K562 (cell line): ENCODE results near the gene HMG20B. TPM values are rescaled to one million over a fixed set of nuclear protein-coding genes. Genes with fewer than 3 reads are reported as not detected.

ENCODE experiments used
- ARHGAP35 ChIP-seq: fragments of 450-650 bp; IDR thresholded peaks from 2 replicates; pipeline ENCODE4 v1.6.1; 2018; ENCODE audit not compliant: partially characterized antibody
- ATF2 ChIP-seq: sonication (generic); formaldehyde crosslinking; IDR thresholded peaks from 2 replicates; pipeline ENCODE4 v1.8.1; 2022; ENCODE audit warnings: missing genetic modification reagents
- BCOR ChIP-seq: fragments of 450-650 bp; IDR thresholded peaks from 2 replicates; pipeline ENCODE4 v1.6.1; 2016
- BRD9 ChIP-seq: fragments of 450-650 bp; IDR thresholded peaks from 2 replicates; pipeline ENCODE4 v1.6.1; 2018; ENCODE audit warnings: low read depth; ENCODE audit not compliant: partially characterized antibody
- CREB1 ChIP-seq, 2 experiments: sonication (generic) in 1 of 2; formaldehyde crosslinking in 1 of 2; IDR thresholded peaks; 2 replicates each; pipeline versions ENCODE4 v1.6.1 to v1.8.0; 2012 to 2022; ENCODE audit warnings: inconsistent platforms in 1 of 2, mild to moderate bottlenecking in 1 of 2, missing genetic modification reagents in 1 of 2, moderate library complexity in 1 of 2
- ESRRB ChIP-seq: fragments of 250-450 bp; sonication (Bioruptor Pico); IDR thresholded peaks from 2 replicates; pipeline ENCODE4 v1.5.0; 2020; ENCODE audit warnings: mild to moderate bottlenecking, moderate library complexity, borderline replicate concordance
- HNRNPH1 ChIP-seq: fragments of 200-400 bp; formaldehyde crosslinking; optimal IDR thresholded peaks from 2 replicates; pipeline ENCODE3; 2017; ENCODE audit warnings: low read depth, mild to moderate bottlenecking, low read length, moderate library complexity
- LARP7 ChIP-seq: fragments of 450-650 bp; IDR thresholded peaks from 2 replicates; pipeline ENCODE4 v1.6.1; 2016
- LCOR ChIP-seq: sonication (generic); formaldehyde crosslinking; IDR thresholded peaks from 2 replicates; pipeline ENCODE4 v1.8.0; 2022; ENCODE audit warnings: mild to moderate bottlenecking, missing genetic modification reagents
- MED1 ChIP-seq: sonication (generic); formaldehyde crosslinking; IDR thresholded peaks from 2 replicates; pipeline ENCODE4 v1.8.1; 2023; ENCODE audit warnings: missing genetic modification reagents, borderline replicate concordance
- NFE2 ChIP-seq: IDR thresholded peaks from 2 replicates; pipeline ENCODE4 v1.6.1; 2014; ENCODE audit warnings: antibody characterized with exemption, low read depth
- PRPF4 ChIP-seq: fragments of 200-400 bp; formaldehyde crosslinking; IDR thresholded peaks from one replicate; pipeline ENCODE4 v1.6.1; 2017; ENCODE audit warnings: low read length, low read depth, mild to moderate bottlenecking; ENCODE audit not compliant: insufficient read depth, poor library complexity, severe bottlenecking
- PTTG1 ChIP-seq: fragments of 450-650 bp; IDR thresholded peaks from 2 replicates; pipeline ENCODE4 v1.6.1; 2016; ENCODE audit warnings: low read depth, mild to moderate bottlenecking, missing genetic modification characterization, missing compliant biosample characterization
- RBM14 ChIP-seq: fragments of 200-400 bp; formaldehyde crosslinking; IDR thresholded peaks from 2 replicates; pipeline ENCODE4 v1.6.1; 2018; ENCODE audit warnings: low read depth, mild to moderate bottlenecking, low read length, moderate library complexity, borderline replicate concordance; ENCODE audit not compliant: insufficient read depth
- RBM17 ChIP-seq: fragments of 200-400 bp; formaldehyde crosslinking; IDR thresholded peaks from 2 replicates; pipeline ENCODE4 v1.6.1; 2017; ENCODE audit warnings: low read depth, mild to moderate bottlenecking, low read length, borderline replicate concordance
- SETDB1 ChIP-seq: IDR thresholded peaks from one replicate; pipeline ENCODE4 v1.6.1; 2012; ENCODE audit warnings: low read length, control low read depth, inconsistent platforms
- TAF1 ChIP-seq: IDR thresholded peaks from 2 replicates; pipeline ENCODE4 v1.6.1; 2011; ENCODE audit warnings: mild to moderate bottlenecking, low read length, moderate library complexity; ENCODE audit not compliant: insufficient read depth, control insufficient read depth, severe bottlenecking; ENCODE audit errors: extremely low read depth
- TRIM28 ChIP-seq: fragments of 450-650 bp; IDR thresholded peaks from 2 replicates; pipeline ENCODE4 v1.6.1; 2017
- ZNF263 ChIP-seq: sonication (generic); formaldehyde crosslinking; IDR thresholded peaks from 2 replicates; pipeline ENCODE4 v1.8.0; 2022; ENCODE audit warnings: mild to moderate bottlenecking, missing genetic modification reagents, borderline replicate concordance
- ZNF324 ChIP-seq: fragments of 250-450 bp; sonication (Bioruptor Pico); IDR thresholded peaks from 2 replicates; pipeline ENCODE4 v1.4.0; 2020; ENCODE audit warnings: mild to moderate bottlenecking
- ZNF561 ChIP-seq: fragments of 450-650 bp; formaldehyde crosslinking; conservative IDR thresholded peaks from 2 replicates; pipeline ENCODE4 v1.4.0; 2020; ENCODE audit warnings: mild to moderate bottlenecking, moderate library complexity
- polyA plus RNA-seq, 8 experiments: library from polyadenylated mRNA; depleted of rRNA in 4 of 8; stranded (reverse) in 5 of 8; unstranded in 3 of 8; fragments of >200 nt; fragmentation: Nextera tagmentation in 2 of 8; fragmentation: Illumina TruSeq in 1 of 8; extraction: Ambion mirVana in 2 of 8; extraction: Trizol in 1 of 8; gene quantifications; 2 replicates each; pipeline versions ENCODE4 v1.2.1 to v1.2.3, GENCODE V29; 2011 to 2014; ENCODE audit warnings: inconsistent platforms in 1 of 8, missing spikeins in 1 of 8
- total RNA-seq, 7 experiments: library from RNA; depleted of rRNA in 6 of 7; stranded (reverse); fragments of >200 nt in 6 of 7; fragmentation: Illumina TruSeq in 2 of 7; extraction: Trizol in 2 of 7; gene quantifications; 2 replicates each; pipeline versions ENCODE4 v1.2.1 to v1.2.3, GENCODE V29; 2011 to 2021; ENCODE audit warnings: low replicate concordance in 1 of 7
- TF ChIP-seq, protein P1 (sequence below), 3 experiments: IDR thresholded peaks in 2 of 3; conservative IDR thresholded peaks in 1 of 3; 2 replicates each; pipeline ENCODE4 v1.5.1; 2011 to 2012; ENCODE audit warnings: low read length in 3 of 3, mild to moderate bottlenecking in 3 of 3, control low read depth in 2 of 3, improper control_type of control experiment in 1 of 3, inconsistent platforms in 1 of 3, low read depth in 1 of 3, mixed read lengths in 1 of 3, moderate library complexity in 1 of 3; ENCODE audit not compliant: insufficient read depth in 2 of 3
- TF ChIP-seq, protein P2 (sequence below): fragments of 200-800 bp; sonication (Bioruptor generic); IDR thresholded peaks from 2 replicates; pipeline ENCODE4 v1.6.1; 2017; ENCODE audit warnings: missing genetic modification characterization, missing compliant biosample characterization

The HMG20B gene
- total and polyA plus RNA-seq, 9 of the 15 experiments (the other 6 are each of a cell fraction or from before 2014, with no cell fraction given): 0.35 to 172 (median 38.6) TPM

DNA sequence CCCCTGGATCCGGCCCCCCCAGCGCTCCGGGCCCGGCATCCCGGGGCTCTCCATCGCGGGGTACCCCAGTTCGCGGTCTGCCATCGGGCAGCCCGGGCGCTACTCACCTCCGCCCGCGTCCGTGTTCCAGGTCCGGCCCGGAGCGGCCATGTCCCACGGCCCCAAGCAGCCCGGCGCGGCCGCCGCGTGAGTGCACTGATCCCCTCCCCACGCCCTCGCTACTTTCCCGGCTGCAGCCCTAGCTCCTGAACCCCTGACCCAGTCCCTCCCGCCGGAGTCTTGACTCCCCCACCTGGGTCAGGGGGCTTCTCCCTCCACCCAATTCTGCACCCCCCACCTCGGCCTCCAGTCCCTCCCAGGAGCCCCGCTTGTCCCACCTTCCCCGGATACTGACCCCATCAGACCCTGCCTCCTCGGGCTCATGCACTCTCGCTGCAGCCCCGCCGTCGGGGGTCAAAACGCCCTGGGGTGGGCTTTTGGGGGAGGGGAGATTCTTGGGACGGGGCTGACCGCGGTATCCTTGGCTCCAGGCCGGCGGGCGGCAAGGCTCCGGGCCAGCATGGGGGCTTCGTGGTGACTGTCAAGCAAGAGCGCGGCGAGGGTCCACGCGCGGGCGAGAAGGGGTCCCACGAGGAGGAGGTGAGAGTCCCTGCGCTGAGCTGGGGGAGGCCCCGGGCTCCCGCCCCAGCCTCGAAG, 566 bp downstream of the HMG20B start (continued):
- TF ChIP-seq RBM14 (0 out of 2 replicates have a peak, but pooled peaks have one; percentile 47), ESRRB (no peak), RBM17 (no peak), ATF2 (CRISPR knock-in tag) (no peak), PTTG1 (no peak), PRPF4 (no peak), LARP7 (no peak), SETDB1 (no peak), ZNF561 (no peak), ZNF324 (CRISPR knock-in tag) (no peak), HNRNPH1 (no peak), ZNF263 (CRISPR knock-in tag) (0 out of 2 replicates have a peak, but pooled peaks have one; percentile 19), ARHGAP35 (peak; percentile 29), NFE2 (no peak), TRIM28 (no peak), CREB1 (IDR thresholded peaks at IDR 0.05) (no peak), CREB1 (CRISPR knock-in tag; IDR thresholded peaks at IDR 0.05) (no peak), BCOR (no peak), BRD9 (no peak), TAF1 (peak; percentile 5), MED1 (CRISPR knock-in tag) (no peak), LCOR (no peak)
- TF ChIP-seq, protein P1, sequence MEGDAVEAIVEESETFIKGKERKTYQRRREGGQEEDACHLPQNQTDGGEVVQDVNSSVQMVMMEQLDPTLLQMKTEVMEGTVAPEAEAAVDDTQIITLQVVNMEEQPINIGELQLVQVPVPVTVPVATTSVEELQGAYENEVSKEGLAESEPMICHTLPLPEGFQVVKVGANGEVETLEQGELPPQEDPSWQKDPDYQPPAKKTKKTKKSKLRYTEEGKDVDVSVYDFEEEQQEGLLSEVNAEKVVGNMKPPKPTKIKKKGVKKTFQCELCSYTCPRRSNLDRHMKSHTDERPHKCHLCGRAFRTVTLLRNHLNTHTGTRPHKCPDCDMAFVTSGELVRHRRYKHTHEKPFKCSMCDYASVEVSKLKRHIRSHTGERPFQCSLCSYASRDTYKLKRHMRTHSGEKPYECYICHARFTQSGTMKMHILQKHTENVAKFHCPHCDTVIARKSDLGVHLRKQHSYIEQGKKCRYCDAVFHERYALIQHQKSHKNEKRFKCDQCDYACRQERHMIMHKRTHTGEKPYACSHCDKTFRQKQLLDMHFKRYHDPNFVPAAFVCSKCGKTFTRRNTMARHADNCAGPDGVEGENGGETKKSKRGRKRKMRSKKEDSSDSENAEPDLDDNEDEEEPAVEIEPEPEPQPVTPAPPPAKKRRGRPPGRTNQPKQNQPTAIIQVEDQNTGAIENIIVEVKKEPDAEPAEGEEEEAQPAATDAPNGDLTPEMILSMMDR (IDR thresholded peaks at IDR 0.05 in 2 of 3, conservative IDR thresholded peaks at IDR 0.05 in 1 of 3; ENCODE audit: insufficient read depth in 2 of 3, low read depth in 1 of 3, low read length in 3 of 3): no peak
- TF ChIP-seq, protein P2, sequence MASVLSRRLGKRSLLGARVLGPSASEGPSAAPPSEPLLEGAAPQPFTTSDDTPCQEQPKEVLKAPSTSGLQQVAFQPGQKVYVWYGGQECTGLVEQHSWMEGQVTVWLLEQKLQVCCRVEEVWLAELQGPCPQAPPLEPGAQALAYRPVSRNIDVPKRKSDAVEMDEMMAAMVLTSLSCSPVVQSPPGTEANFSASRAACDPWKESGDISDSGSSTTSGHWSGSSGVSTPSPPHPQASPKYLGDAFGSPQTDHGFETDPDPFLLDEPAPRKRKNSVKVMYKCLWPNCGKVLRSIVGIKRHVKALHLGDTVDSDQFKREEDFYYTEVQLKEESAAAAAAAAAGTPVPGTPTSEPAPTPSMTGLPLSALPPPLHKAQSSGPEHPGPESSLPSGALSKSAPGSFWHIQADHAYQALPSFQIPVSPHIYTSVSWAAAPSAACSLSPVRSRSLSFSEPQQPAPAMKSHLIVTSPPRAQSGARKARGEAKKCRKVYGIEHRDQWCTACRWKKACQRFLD (CRISPR knock-in tag): no peak
